ENCODE measurements around the gene RAP1A. TPM values are rescaled to one million over a fixed set of nuclear protein-coding genes. Genes with fewer than 3 reads are reported as not detected.
"Not testable (repeated sequence)": the region's sequence is repeated elsewhere in the genome, so short reads cannot be mapped to it uniquely, and the experiment has no call there.

RAP1A gene
- polyA plus RNA-seq, 1 experiment = 78.1 TPM

DNA sequence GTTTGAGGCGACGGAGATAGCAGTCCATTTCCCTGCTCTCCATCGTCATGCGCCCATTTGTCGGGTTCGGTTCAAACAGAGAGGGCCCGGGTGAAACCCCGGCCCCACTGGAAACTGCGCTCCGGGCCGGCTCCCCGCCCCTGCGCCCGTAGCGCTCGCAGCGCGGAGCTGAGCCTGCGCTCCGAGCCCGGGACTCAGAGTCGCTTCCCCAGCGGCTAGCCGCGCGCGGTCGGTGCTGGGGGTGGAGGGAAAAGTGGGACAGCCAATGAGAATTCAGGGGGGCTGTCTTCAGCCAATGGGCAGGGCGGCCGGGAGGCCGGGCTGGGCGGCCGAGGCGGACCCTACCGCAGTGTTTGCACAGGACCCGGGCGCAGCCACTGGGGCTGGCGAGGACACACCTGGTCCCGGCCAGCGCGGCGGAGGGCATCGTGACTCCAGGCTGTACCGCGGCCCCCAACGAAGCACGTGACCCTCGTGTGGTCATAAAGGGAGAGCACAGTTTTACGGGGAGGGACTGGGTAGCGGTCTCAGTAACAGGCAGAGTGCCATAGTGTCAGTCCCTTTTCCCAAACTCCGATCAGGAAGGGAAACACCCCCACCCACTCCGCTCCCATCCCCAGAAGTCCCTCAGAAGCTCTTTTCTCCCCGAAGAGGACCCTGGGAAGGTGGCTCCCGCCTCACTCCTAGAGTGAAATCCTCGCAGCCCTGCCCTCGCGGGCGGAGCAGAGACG is 119.8 kb downstream of the RAP1A start, which contains the start of gene INKA2:
INKA2 (minus strand) TSS at position 202 of the 731 bp plus-strand sequence; CDS start at position 49, 153 bp downstream.
- CTCF ChIA-PET = interaction anchor here (1.2 to 10.1 kb wide), 5 partner anchors 8 to 259 kb away, joined by 3 to 80 read pairs (median 4); partner anchors contain the start of gene DDX20
- peak within 1 kb of the TSS; percentile 71 for H3K4me3 ChIP-seq (ENCODE audit: low read depth, low read length)
- POLR2A ChIA-PET = interaction anchor here (0.7 kb wide), 2 partner anchors 16 to 25 kb away, joined by 4 read pairs; partner anchors contain the start of gene DDX20
- TF ChIP-seq, protein P1, sequence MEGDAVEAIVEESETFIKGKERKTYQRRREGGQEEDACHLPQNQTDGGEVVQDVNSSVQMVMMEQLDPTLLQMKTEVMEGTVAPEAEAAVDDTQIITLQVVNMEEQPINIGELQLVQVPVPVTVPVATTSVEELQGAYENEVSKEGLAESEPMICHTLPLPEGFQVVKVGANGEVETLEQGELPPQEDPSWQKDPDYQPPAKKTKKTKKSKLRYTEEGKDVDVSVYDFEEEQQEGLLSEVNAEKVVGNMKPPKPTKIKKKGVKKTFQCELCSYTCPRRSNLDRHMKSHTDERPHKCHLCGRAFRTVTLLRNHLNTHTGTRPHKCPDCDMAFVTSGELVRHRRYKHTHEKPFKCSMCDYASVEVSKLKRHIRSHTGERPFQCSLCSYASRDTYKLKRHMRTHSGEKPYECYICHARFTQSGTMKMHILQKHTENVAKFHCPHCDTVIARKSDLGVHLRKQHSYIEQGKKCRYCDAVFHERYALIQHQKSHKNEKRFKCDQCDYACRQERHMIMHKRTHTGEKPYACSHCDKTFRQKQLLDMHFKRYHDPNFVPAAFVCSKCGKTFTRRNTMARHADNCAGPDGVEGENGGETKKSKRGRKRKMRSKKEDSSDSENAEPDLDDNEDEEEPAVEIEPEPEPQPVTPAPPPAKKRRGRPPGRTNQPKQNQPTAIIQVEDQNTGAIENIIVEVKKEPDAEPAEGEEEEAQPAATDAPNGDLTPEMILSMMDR (IDR thresholded peaks at IDR 0.05; ENCODE audit: low read depth, low read length) = no peak
- DNase-seq (ENCODE audit: low read depth, low spot score) = no peak
- H3K27me3 ChIP-seq (ENCODE audit: control insufficient read depth, insufficient read depth, low read length) = no peaks in the 10 kb centered on the region
- peak within 1 kb of the TSS; percentile 61 for H3K27ac ChIP-seq (ENCODE audit: low read depth, low read length)
- H3K9me3 ChIP-seq (ENCODE audit: control insufficient read depth, insufficient read depth, low read length) = no peaks in the 10 kb centered on the region

DNA sequence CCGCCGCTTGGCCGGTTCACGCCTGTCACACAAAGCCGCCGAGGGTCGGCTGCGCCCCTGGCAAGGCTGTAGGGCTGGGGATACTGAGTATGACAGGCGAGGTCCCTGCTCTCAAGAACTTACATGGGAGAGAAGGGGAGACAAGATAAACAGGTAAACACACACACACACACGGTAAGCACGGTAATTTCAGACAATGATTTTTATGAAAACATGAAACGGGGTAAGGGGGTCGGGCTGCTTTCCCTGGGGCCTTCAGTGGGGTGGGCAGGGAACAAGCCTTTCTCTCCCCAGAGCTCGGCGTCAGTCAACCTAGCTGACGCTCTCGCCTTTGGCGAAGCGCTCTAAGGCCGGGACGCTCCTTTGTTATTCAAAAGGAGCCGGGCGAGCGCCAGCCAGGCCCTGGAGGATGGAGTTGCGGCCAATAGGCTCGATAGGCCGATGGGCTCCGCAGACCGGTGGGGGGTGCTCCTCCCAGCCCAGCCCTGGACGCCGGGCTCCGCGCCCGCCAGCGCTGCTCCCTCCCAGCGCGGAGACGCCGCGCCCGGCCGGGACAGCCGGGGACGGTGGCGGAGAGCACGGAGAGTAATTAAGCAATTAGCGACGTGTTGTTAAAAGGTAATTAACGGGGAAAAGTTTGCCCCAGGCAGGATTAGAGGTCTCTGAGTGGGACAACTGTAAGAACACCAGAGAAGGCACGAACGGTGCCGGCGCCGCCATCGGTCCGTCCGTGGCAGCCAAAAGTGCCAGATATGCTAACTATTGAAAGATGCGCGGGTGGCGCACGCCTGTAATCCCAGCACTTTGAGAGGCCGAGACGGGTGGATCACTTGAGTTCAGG is 120.6 kb downstream of the RAP1A start:
- Histone ChIP-seq H3K4me3 (ENCODE audit: low read depth, low read length) (peak overlapping the region; percentile 71), H3K27me3 (ENCODE audit: control insufficient read depth, insufficient read depth, low read length) (no peaks in the 10 kb centered on the region), H3K27ac (ENCODE audit: low read depth, low read length) (no peak overlapping the region), H3K9me3 (ENCODE audit: control insufficient read depth, insufficient read depth, low read length) (no peaks in the 10 kb centered on the region)
- TF ChIP-seq, protein P1 (IDR thresholded peaks at IDR 0.05; ENCODE audit: low read depth, low read length) = no peak
- ChIA-PET POLR2A (interaction anchor here (0.7 kb wide), 1 partner anchor 26 kb away, joined by 4 read pairs; no protein-coding TSS in a partner anchor), CTCF (interaction anchor here (1.2 to 10.1 kb wide), 3 partner anchors 15 to 259 kb away, joined by 3 to 80 read pairs (median 4); partner anchors contain the start of gene DDX20)
- DNase-seq (ENCODE audit: low read depth, low spot score) = no peak

DNA sequence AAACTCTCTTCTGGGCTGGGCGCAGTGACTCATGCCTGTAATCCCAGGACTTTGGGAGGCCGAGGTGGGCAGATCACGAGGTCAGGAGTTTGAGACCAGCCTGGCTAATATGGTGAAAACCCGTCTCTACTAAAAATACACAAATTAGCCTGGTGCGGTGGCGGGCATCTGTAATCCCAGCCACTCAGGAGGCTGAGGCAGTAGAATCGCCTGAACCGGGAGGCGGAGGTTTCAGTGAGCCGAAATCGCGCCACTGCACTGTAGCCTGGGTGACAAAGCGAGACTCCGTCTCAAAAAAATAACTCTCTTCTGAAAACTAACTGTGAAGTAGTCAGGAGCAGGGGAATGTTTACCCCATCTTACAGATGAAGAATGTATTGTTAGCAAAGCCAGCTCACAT is 122.7 kb downstream of the RAP1A start:
- H3K4me3 ChIP-seq (ENCODE audit: low read depth, low read length); H3K9me3 ChIP-seq (ENCODE audit: control insufficient read depth, insufficient read depth, low read length); POLR2A ChIA-PET; H3K27me3 ChIP-seq (ENCODE audit: control insufficient read depth, insufficient read depth, low read length); DNase-seq (ENCODE audit: low read depth, low spot score); H3K27ac ChIP-seq (ENCODE audit: low read depth, low read length): not testable (repeated sequence)
- CTCF ChIA-PET = interaction anchor here (0.7 to 5.1 kb wide), 6 partner anchors 8 to 31 kb away, joined by 3 to 23 read pairs (median 4); no protein-coding TSS in a partner anchor

DNA sequence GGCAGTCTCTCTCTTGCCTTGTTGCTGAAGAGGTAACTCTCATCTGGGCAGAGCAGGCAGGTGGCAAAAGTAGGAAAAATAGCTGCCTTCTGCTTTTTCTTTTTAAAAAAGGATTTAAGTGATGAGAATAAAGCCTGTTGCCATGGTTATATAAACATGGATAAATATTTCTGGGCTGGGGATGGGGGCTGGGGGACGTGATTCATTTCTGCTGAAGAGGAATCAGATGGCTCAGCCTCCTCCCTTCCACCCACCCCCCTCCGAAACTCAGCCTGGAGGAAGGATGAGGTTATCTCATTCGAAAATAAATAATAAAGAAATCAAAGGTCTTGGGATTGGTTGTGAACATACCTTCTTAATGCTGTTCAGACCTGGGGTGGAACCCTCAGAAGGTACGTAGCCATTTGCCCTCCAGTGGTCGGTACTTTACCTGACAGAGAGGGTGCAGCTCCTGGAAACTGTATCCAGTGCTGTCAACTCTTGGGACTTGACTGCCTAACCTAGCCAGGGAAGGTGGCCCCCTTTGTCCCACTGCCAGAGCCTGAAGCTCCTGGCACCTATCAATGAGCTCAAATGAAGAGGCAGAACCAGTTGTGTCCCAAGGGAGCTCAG is 123.5 kb downstream of the RAP1A start:
- POLR2A ChIA-PET = interaction anchor here (0.6 kb wide), 1 partner anchor 249 kb away, joined by 3 read pairs; no protein-coding TSS in a partner anchor
- DNase-seq (ENCODE audit: low read depth, low spot score) = no peak

More for the DNA sequence above, 123.5 kb downstream of the RAP1A start:
- H3K27me3 ChIP-seq (ENCODE audit: control insufficient read depth, insufficient read depth, low read length) = no peaks in the 10 kb centered on the region
- H3K9me3 ChIP-seq (ENCODE audit: control insufficient read depth, insufficient read depth, low read length) = no peaks in the 10 kb centered on the region
- CTCF ChIA-PET = interaction anchor here (0.7 to 5.1 kb wide), 8 partner anchors 9 to 261 kb away, joined by 3 to 23 read pairs (median 4); no protein-coding TSS in a partner anchor
- TF ChIP-seq, protein P1 (IDR thresholded peaks at IDR 0.05; ENCODE audit: low read depth, low read length) = no peak
- H3K4me3 ChIP-seq (ENCODE audit: low read depth, low read length) = no peak overlapping the region
- peak overlapping the region; percentile 75 for H3K27ac ChIP-seq (ENCODE audit: low read depth, low read length)
